ENCODE measurements around the gene SLC20A1.

SLC20A1 gene

GRCh38 chr2:112646102-112646719 is 472 bp downstream of the SLC20A1 start:
- no peak for TF ChIP-seq BACH2 (CRISPR knock-in tag; IDR thresholded peaks at IDR 0.05; ENCODE audit: borderline replicate concordance)
- no peak for TF ChIP-seq ZNF8 (CRISPR knock-in tag; IDR thresholded peaks at IDR 0.05)
- no peak for TF ChIP-seq CSDC2 (CRISPR knock-in tag; IDR thresholded peaks at IDR 0.05)
- no peak for TF ChIP-seq ARNTL (CRISPR knock-in tag; IDR thresholded peaks at IDR 0.05; ENCODE audit: borderline replicate concordance, low read depth)
- TF ChIP-seq TSHZ2 (CRISPR knock-in tag; IDR thresholded peaks at IDR 0.05): no peak
- TF ChIP-seq ZFP30 (CRISPR knock-in tag; IDR thresholded peaks at IDR 0.05): no peak
- TF ChIP-seq ISL1 (CRISPR knock-in tag; IDR thresholded peaks at IDR 0.05): no peak
- ATAC-seq: peak; percentile 13

GRCh38 chr2:112646791-112647689 is 1.3 kb downstream of the SLC20A1 start:
- TF ChIP-seq BACH2 (CRISPR knock-in tag; IDR thresholded peaks at IDR 0.05; ENCODE audit: borderline replicate concordance): no peak
- TF ChIP-seq PATZ1 (CRISPR knock-in tag; IDR thresholded peaks at IDR 0.05; ENCODE audit: borderline replicate concordance): no peak
- ATAC-seq: no peak

- TF ChIP-seq ZFP3 (CRISPR knock-in tag; IDR thresholded peaks at IDR 0.05): no peak
- TF ChIP-seq ZC3H10 (CRISPR knock-in tag; IDR thresholded peaks at IDR 0.05): no peak
- no peak for TF ChIP-seq GLIS3 (CRISPR knock-in tag; IDR thresholded peaks at IDR 0.05)
- TF ChIP-seq RARB (CRISPR knock-in tag; IDR thresholded peaks at IDR 0.05): no peak
- TF ChIP-seq CREB5 (CRISPR knock-in tag; IDR thresholded peaks at IDR 0.05; ENCODE audit: low read depth): no peak
- no peak for TF ChIP-seq BACH2 (CRISPR knock-in tag; IDR thresholded peaks at IDR 0.05; ENCODE audit: borderline replicate concordance)
- no peak for TF ChIP-seq ZNF70 (CRISPR knock-in tag; IDR thresholded peaks at IDR 0.05)
- no peak for TF ChIP-seq ZNF565 (CRISPR knock-in tag; conservative IDR thresholded peaks at IDR 0.05; ENCODE audit: low read depth)
- TF ChIP-seq ESRRG (CRISPR knock-in tag; IDR thresholded peaks at IDR 0.05): no peak
- TF ChIP-seq PPARA (CRISPR knock-in tag; IDR thresholded peaks at IDR 0.05; ENCODE audit: borderline replicate concordance): no peak
- TF ChIP-seq TCF4 (CRISPR knock-in tag; IDR thresholded peaks at IDR 0.05; ENCODE audit: borderline replicate concordance): no peak
- no peak for TF ChIP-seq TSHZ2 (CRISPR knock-in tag; IDR thresholded peaks at IDR 0.05)
- no peak for TF ChIP-seq ZNF8 (CRISPR knock-in tag; IDR thresholded peaks at IDR 0.05)
- no peak for TF ChIP-seq PATZ1 (CRISPR knock-in tag; IDR thresholded peaks at IDR 0.05; ENCODE audit: borderline replicate concordance)
- no peak for TF ChIP-seq CSRNP3 (CRISPR knock-in tag; IDR thresholded peaks at IDR 0.05)
- no peak for ATAC-seq
Measured at GRCh38 chr2:112648081-112648480, 2.3 kb downstream of the SLC20A1 start.
